MG63 (cell line): ENCODE data around the gene SLC19A1. TPM values are rescaled to one million over a fixed set of nuclear protein-coding genes. Genes with fewer than 3 reads are reported as not detected.
A peak's percentile ranks its signal among the peaks of the same experiment; 100 is the strongest.

Experiments
- DNase-seq: peaks from one replicate; pipeline ENCODE4 v3.0.0-alpha.2; 2020
- H3K27me3 ChIP-seq: fragments of 250-450 bp; sonication (Bioruptor Pico); 2 replicates; pipeline ENCODE4 v1.5.1; 2020; ENCODE audit warnings: mild to moderate bottlenecking, moderate library complexity
- H3K36me3 ChIP-seq: fragments of 250-450 bp; sonication (Bioruptor Pico); 2 replicates; pipeline ENCODE4 v1.5.1; 2020; ENCODE audit warnings: mild to moderate bottlenecking, moderate library complexity
- H3K4me3 ChIP-seq: fragments of 250-450 bp; sonication (Bioruptor Pico); 2 replicates; pipeline ENCODE4 v1.5.1; 2020; ENCODE audit warnings: mild to moderate bottlenecking, moderate library complexity
- H3K9me3 ChIP-seq: fragments of 250-450 bp; sonication (Bioruptor Pico); 2 replicates; pipeline ENCODE4 v1.5.1; 2020; ENCODE audit warnings: mild to moderate bottlenecking, moderate library complexity
- total RNA-seq: library from RNA; depleted of rRNA; stranded (reverse); fragments of >200 nt; shearing (Covaris generic); gene quantifications from 2 replicates; pipeline ENCODE4 v1.2.3, GENCODE V29; 2014; ENCODE audit warnings: low replicate concordance

Gene SLC19A1
- total RNA-seq, 1 experiment from 2014 or later = 26.7 TPM

GRCh38 chr21:45459171-45460010, 82.8 kb downstream of the SLC19A1 start:
- Histone ChIP-seq H3K36me3 (no peaks in the 10 kb centered on the region), H3K4me3 (no peak overlapping the region), H3K9me3 (peaks cover 12% of the 10 kb centered on the region), H3K27me3 (peaks cover 6% of the 10 kb centered on the region)
- no peak for DNase-seq

DNA sequence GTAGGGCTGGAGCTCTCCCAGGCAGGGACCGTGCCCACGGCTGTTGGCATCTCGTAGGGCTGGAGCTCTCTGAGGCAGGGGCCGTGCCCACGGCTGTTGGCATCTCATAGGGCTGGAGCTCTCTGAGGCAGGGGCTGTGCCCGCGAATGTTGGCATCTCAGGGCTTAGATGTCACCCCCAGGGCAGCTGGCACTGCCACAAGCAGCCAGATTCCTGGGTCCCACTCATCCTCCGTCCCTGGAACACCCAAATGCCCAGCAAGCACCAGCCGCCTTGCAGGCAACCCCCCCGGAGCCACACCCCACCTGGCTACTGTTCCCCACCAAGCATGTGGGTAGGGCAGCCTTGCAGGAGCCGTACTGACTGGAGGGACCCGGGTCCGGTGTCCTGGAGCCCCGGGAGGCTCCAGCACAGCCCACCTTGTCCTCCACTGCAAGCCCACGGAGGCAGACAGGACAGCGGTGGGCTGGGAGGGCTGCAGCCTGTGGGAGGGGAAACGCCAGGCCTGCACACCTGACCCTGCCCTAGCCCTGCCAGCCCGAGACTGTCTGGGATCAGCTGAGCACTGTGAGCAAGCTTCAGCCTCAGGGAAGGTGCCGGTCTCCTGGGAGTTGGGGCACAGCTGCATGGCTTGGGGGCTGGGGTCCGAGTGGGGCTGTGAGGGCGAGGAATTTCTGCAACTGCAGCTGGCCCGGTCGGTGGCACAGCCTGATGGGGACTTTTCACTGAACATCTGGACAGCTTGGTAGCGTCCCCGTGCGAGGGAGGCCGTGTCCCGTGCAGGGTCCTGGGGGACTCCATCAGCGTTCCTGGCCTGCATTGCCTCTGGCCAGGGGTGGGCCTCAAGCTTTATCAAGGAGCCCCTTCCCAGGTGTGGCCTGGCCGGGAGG, 83.7 kb downstream of the SLC19A1 start:
- H3K9me3 ChIP-seq = peaks cover 12% of the 10 kb centered on the region
- no peaks in the 10 kb centered on the region for H3K36me3 ChIP-seq
- DNase-seq = no peak
- no peak overlapping the region for H3K4me3 ChIP-seq
- peaks cover 5% of the 10 kb centered on the region for H3K27me3 ChIP-seq

DNA sequence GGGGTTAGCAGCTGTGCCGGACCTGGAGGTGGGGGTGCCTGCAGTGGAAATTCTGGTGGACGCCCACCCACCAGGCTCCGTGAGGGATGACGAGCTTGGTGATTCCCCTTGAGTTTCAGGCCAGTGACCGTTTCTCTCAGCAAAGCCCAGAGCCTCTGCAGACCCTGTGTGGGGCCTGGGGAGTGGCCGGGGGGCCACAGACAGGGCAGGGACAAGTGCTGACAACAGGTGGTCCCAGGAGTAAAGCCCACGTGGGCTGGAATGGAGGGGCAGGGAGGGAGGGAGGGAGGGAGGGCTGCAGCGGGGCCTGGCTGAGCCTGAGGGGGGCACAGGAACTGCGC, 84.4 kb downstream of the SLC19A1 start:
- Histone ChIP-seq H3K27me3 (no peaks in the 10 kb centered on the region), H3K4me3 (no peak overlapping the region)
- DNase-seq = no peak

DNA sequence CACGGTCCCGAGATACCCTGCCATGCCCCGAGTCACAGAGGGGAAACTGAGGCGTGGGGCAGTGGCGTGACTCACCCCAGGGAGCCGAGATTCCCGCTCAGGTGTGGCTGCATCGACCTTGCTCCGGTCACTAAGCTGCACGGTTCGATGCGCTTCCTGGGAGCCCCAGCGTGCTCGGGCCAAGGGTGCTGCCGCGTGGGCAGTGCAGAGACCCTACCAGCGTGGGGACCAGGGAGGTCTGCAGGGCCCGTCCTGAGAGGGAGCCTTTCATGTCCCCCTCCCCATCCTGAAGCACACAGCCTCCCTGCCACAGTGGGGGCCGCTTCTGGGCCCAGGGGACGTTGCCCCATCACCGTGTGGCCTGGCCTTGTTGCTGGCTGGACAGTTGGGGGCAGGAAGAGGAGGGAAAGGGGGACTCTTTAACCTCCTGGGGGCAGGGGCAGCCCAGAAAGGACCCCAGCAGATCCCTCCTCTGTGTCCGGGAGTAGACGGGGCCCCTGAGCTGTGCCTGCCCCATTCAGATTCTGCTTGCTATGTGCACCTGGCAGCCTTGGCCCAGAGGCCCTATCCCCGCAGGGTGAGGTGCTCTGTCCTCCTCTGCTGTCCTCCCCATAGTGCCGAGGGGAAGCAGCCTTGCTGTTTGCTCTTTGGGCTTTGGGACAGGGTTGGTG, 84.9 kb downstream of the SLC19A1 start:
- H3K4me3 ChIP-seq = no peak overlapping the region
- DNase-seq = no peak

More for the DNA sequence above, 84.4 kb downstream of the SLC19A1 start:
- Histone ChIP-seq H3K9me3 (peaks cover 12% of the 10 kb centered on the region), H3K36me3 (no peaks in the 10 kb centered on the region)

DNA sequence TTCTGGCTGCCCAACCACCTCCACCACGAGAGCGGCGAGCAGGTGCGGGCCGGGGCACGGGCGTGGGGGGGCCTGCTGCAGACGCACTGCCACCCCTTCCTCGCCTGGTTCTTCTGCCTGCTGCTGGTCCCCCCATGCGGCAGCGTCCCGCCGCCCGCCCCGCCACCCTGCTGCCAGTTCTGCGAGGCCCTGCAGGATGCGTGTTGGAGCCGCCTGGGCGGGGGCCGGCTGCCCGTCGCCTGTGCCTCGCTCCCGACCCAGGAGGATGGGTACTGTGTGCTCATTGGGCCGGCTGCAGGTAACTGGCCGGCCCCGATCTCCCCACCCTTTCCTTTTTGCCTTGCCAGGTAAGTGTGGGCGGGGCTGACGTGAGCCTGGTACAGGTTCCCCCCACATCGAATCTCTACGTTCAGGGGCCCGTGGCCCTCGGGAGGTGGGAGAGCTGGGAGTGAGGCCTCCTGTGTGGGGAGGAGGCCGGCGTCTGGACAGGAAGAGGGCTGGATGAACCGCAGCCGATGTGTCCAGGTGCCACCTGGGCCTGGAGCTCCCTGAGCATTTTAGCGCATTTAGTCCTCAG, 85.6 kb downstream of the SLC19A1 start:
- no peak for DNase-seq

More for the DNA sequence above, 84.9 kb downstream of the SLC19A1 start:
- Histone ChIP-seq H3K36me3 (no peaks in the 10 kb centered on the region), H3K9me3 (peaks cover 8% of the 10 kb centered on the region), H3K27me3 (no peaks in the 10 kb centered on the region)

DNA sequence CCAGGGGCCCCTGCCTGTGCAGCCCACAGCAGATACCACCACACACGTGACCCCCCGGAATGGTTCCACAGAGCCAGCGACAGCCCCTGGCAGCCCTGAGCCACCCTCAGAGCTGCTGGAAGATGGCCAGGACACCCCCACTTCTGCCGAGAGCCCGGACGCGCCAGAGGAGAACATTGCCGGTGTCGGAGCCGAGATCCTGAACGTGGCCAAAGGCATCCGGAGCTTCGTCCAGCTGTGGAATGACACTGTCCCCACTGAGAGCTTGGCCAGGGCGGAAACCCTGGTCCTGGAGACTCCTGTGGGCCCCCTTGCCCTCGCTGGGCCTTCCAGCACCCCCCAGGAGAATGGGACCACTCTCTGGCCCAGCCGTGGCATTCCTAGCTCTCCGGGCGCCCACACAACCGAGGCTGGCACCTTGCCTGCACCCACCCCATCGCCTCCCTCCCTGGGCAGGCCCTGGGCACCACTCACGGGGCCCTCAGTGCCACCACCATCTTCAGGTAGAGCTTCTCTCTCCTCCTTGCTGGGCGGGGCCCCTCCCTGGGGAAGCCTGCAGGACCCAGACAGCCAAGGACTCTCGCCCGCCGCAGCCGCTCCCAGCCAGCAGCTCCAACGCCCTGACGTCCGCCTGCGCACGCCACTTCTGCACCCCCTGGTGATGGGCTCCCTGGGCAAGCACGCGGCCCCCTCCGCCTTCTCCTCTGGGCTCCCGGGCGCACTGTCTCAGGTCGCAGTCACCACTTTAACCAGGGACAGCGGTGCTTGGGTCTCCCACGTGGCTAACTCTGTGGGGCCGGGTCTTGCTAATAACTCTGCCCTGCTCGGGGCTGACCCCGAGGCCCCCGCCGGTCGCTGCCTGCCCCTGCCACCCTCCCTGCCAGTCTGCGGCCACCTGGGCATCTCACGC, 86.3 kb downstream of the SLC19A1 start:
- Histone ChIP-seq H3K9me3 (no peaks in the 10 kb centered on the region; the same call in 1 of the 2 replicates), H3K4me3 (no peak overlapping the region), H3K36me3 (no peaks in the 10 kb centered on the region), H3K27me3 (no peaks in the 10 kb centered on the region)
- DNase-seq = no peak

More for the DNA sequence above, 85.6 kb downstream of the SLC19A1 start:
- H3K36me3 ChIP-seq = no peaks in the 10 kb centered on the region
- H3K27me3 ChIP-seq = no peaks in the 10 kb centered on the region
- H3K4me3 ChIP-seq = no peak overlapping the region
- H3K9me3 ChIP-seq = peaks cover 2% of the 10 kb centered on the region

DNA sequence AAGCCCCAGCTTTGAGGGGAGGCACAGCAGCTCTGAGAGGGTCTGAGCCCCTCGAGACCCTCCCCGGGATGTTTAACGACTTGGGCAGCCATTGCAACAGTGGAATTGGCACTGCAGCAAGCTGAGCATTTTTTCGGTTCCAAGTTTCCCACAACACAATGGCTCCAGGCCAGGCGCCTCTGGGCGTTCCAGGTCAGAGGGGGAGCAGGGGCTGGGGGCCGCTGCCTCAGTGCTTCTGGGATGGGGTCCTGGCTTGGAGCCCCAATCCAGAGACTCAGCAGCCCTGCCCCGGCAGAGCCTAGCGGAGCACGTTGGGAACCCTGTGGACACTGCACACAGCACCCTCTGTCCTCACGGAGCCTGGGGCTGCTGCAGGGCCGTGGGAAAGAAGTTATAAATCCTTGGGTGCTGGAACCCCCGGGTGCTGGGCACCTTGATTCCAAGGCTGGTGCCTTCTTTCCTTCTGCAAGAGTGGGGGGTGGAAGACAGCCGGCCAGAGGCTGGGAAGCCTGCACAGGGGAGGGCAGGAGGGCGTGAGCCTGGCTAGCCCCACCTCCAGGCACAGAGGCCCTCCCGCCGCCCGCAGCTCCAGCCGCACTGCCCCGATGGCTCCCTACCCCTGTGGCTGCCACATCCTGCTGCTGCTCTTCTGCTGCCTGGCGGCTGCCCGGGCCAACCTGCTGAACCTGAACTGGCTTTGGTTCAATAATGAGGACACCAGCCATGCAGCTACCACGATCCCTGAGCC, 87.1 kb downstream of the SLC19A1 start:
- DNase-seq = peak; percentile 51
- H3K9me3 ChIP-seq = no peaks in the 10 kb centered on the region
- H3K27me3 ChIP-seq = no peaks in the 10 kb centered on the region
- no peaks in the 10 kb centered on the region for H3K36me3 ChIP-seq
- H3K4me3 ChIP-seq = no peak overlapping the region

- H3K36me3 ChIP-seq = no peaks in the 10 kb centered on the region
- H3K27me3 ChIP-seq = no peaks in the 10 kb centered on the region
- H3K4me3 ChIP-seq = no peak overlapping the region
- no peak for DNase-seq
- H3K9me3 ChIP-seq = no peaks in the 10 kb centered on the region
Observed at GRCh38 chr21:45454060-45454925, 87.9 kb downstream of the SLC19A1 start.

DNA sequence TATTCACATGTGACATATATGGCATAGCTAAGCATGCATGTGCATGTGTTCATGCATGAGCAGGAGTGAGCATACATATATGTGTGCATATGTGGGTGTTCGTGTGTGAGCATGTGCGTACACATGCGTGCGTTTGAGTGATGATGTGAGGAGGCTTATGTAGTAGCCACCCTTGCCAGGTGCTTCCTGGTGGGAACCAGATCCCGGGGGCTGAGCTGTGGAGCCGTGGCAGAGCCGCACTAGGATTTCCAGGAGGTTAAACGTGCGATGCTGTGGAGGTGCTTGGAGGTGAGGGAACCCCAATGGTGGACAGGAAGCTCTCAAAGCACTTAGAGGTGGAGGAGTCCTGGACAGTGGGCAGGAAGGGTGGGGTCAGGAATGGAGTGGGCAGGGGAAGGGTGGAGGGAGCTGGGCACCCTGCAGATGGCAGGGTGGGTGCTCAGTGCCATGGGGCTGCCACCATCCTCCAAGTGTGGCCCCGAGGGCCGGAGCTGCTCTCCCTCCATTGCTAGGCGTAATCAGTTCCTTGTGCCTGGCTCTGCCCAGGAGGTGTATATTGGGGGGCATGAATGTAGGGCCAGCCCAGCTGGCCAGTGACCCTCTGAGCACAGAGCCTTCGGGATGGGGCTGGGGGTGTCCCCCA, 88.8 kb downstream of the SLC19A1 start:
- Histone ChIP-seq H3K27me3 (no peaks in the 10 kb centered on the region), H3K36me3 (no peaks in the 10 kb centered on the region), H3K4me3 (no peak overlapping the region), H3K9me3 (no peaks in the 10 kb centered on the region)
- DNase-seq = no peak

DNA sequence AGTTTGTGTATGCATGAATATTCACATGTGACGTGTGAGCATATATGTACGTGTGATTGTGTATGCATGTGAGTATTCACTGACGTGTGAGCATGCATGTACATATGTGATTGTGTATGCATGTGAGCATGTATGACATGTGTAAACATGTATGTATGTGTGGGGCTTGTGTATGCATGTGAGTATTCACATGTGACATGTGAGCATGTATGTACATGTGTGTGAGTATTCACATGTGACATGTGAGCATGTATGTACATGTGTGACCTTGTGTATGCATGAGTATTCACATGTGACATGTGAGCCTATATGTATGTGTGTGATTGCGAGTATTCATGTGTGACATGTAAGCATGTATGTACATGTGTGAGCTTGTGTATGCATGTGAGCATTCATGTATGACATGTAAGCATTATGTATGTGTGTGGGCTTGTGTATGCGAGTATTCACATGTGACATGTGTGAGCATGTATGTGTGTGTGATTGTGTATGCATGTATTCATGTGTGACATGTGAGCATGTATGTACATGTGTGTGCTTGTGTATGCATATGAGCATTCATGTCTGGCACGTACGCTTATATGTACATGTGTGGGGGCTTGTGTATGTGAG, 89.4 kb downstream of the SLC19A1 start:
- Histone ChIP-seq H3K36me3 (no peaks in the 10 kb centered on the region), H3K4me3 (no peak overlapping the region), H3K9me3 (no peaks in the 10 kb centered on the region), H3K27me3 (no peaks in the 10 kb centered on the region)
- no peak for DNase-seq

- Histone ChIP-seq H3K27me3 (no peaks in the 10 kb centered on the region), H3K4me3 (no peak overlapping the region), H3K9me3 (peaks cover 5% of the 10 kb centered on the region), H3K36me3 (no peaks in the 10 kb centered on the region)
- DNase-seq = no peak
Observed at GRCh38 chr21:45451771-45452182, 90.5 kb downstream of the SLC19A1 start.

GRCh38 chr21:45451091-45451740, 91.0 kb downstream of the SLC19A1 start:
- no peak for DNase-seq
- Histone ChIP-seq H3K27me3 (no peaks in the 10 kb centered on the region), H3K36me3 (no peaks in the 10 kb centered on the region), H3K9me3 (peaks cover 11% of the 10 kb centered on the region), H3K4me3 (no peak overlapping the region)

- Histone ChIP-seq H3K27me3 (no peaks in the 10 kb centered on the region), H3K36me3 (no peaks in the 10 kb centered on the region), H3K4me3 (no peak overlapping the region), H3K9me3 (peaks cover 14% of the 10 kb centered on the region)
- DNase-seq = no peak
Observed at GRCh38 chr21:45450423-45451090, 91.7 kb downstream of the SLC19A1 start.
